HCT116 (cell line): Measurements from ENCODE around the gene YTHDF1. TPM values are rescaled to one million over a fixed set of nuclear protein-coding genes. Genes with fewer than 3 reads are reported as not detected.

Experiments used
- ATAC-seq: fragments of 200-7000 bp; cut with Tn5 transposase; 2 replicates; pipeline ENCODE4 v1.9.1; 2020; ENCODE audit warnings: mild to moderate bottlenecking, moderate library complexity
- BruUV-seq: library from RNA; stranded (reverse); fragments of 400-500 nt; replicated peaks from 2 replicates; lab custom pipeline; 2021; lab: Mats Ljungman, UMichigan
- CTCF ChIA-PET: fragments of 300-600 bp; sonication (Branson Sonifier 250); formaldehyde crosslinking; loops from one replicate; lab custom pipeline; 2021; ENCODE audit warnings: antibody characterized with exemption; lab: Charles Lee
- POLR2A ChIA-PET: fragments of 300-600, 350-600 bp; sonication (Branson Sonifier 250); formaldehyde crosslinking; loops from one replicate; lab custom pipeline; 2021; ENCODE audit warnings: antibody characterized with exemption; lab: Charles Lee
- RAD21 ChIA-PET, 2 experiments: fragments of 300-600 bp; sonication (Branson Sonifier 250); formaldehyde crosslinking; loops; one replicate each; lab custom pipeline; 2023; ENCODE audit warnings: low total read pairs in 2 of 2; ENCODE audit not compliant: uncharacterized antibody in 2 of 2, unreplicated experiment in 2 of 2, low non-redundant PET in 1 of 2; lab: Charles Lee
- DNase-seq: peaks from one replicate; pipeline ENCODE4 v3.0.0-alpha.2; 2010; ENCODE audit warnings: low read depth, low spot score
- H2AFZ ChIP-seq: fragments of 200-600 bp; shearing (Covaris generic), sonication (generic); 2 replicates; pipeline ENCODE4 v1.6.1; 2017; ENCODE audit warnings: low read depth, mixed run types, mixed read lengths, antibody characterized with exemption, low read length; ENCODE audit not compliant: poor library complexity, severe bottlenecking
- H3K27ac ChIP-seq: 2 replicates; pipeline ENCODE4 v1.5.1; 2012; ENCODE audit warnings: low read depth, low read length
- H3K27me3 ChIP-seq: fragments of 200-600 bp; sonication (generic); 2 replicates; pipeline ENCODE4 v1.6.1; 2016; ENCODE audit warnings: mixed run types, low read length, mixed read lengths; ENCODE audit not compliant: insufficient read depth
- H3K36me3 ChIP-seq, 2 experiments: fragments of 200-500 bp in 1 of 2; fragments of 200-600 bp in 1 of 2; sonication (Bioruptor generic) in 1 of 2; sonication (generic) in 1 of 2; 2 replicates each; pipeline versions ENCODE4 v1.5.1 to v1.6.1; 2014 to 2016; ENCODE audit warnings: low read length in 2 of 2, inconsistent platforms in 1 of 2, mixed read lengths in 1 of 2, mixed run types in 1 of 2; ENCODE audit not compliant: insufficient read depth in 2 of 2, control insufficient read depth in 1 of 2
- H3K4me1 ChIP-seq, 2 experiments: fragments of 200-600 bp in 1 of 2; sonication (generic) in 1 of 2; 2 replicates each; pipeline versions ENCODE4 v1.5.1 to v1.6.1; 2012 to 2017; ENCODE audit warnings: low read length in 2 of 2, inconsistent platforms in 1 of 2, mild to moderate bottlenecking in 1 of 2, mixed read lengths in 1 of 2, mixed run types in 1 of 2, moderate library complexity in 1 of 2; ENCODE audit not compliant: insufficient read depth in 2 of 2, control insufficient read depth in 1 of 2
- H3K4me2 ChIP-seq: fragments of 200-600 bp; sonication (generic); 2 replicates; pipeline ENCODE4 v1.6.1; 2017; ENCODE audit warnings: mixed run types, low read length, mixed read lengths
- H3K4me3 ChIP-seq, 2 experiments: fragments of 200-600 bp in 1 of 2; sonication (generic) in 1 of 2; replicated peaks in 1 of 2; 2 replicates each; pipeline ENCODE4 v1.5.1; 2011 to 2016; ENCODE audit warnings: low read length in 2 of 2, control low read depth in 1 of 2, low read depth in 1 of 2, mild to moderate bottlenecking in 1 of 2, mixed read lengths in 1 of 2, mixed run types in 1 of 2
- H3K79me2 ChIP-seq: fragments of 200-600 bp; sonication (generic); 2 replicates; pipeline ENCODE4 v1.6.1; 2017; ENCODE audit warnings: mild to moderate bottlenecking, mixed run types, low read length, moderate library complexity, mixed read lengths; ENCODE audit not compliant: insufficient read depth
- H3K9ac ChIP-seq: fragments of 200-600 bp; sonication (generic); 2 replicates; pipeline ENCODE4 v1.6.1; 2016; ENCODE audit warnings: low read length, mixed read lengths
- H3K9me2 ChIP-seq: fragments of 200-600 bp; sonication (generic), shearing (Covaris generic); 2 replicates; pipeline ENCODE4 v1.6.1; 2017; ENCODE audit warnings: mixed run types, mild to moderate bottlenecking, moderate library complexity; ENCODE audit not compliant: insufficient read depth
- H3K9me3 ChIP-seq, 2 experiments: fragments of 200-500 bp in 1 of 2; fragments of 200-600 bp in 1 of 2; sonication (Bioruptor generic) in 1 of 2; sonication (generic) in 1 of 2; 2 replicates each; pipeline ENCODE4 v1.6.1; 2014 to 2017; ENCODE audit warnings: low read length in 2 of 2, mixed read lengths in 2 of 2, inconsistent platforms in 1 of 2, low read depth in 1 of 2, mild to moderate bottlenecking in 1 of 2, mixed run types in 1 of 2, moderate library complexity in 1 of 2; ENCODE audit not compliant: control insufficient read depth in 1 of 2, insufficient read depth in 1 of 2
- H4K20me1 ChIP-seq: fragments of 200-600 bp; sonication (generic), shearing (Covaris generic); 2 replicates; pipeline ENCODE4 v1.6.1; 2017; ENCODE audit warnings: mixed run types, mild to moderate bottlenecking, moderate library complexity; ENCODE audit not compliant: insufficient read depth
- RAD21 ChIP-seq: IDR thresholded peaks from 2 replicates; pipeline ENCODE4 v1.6.1; 2012; ENCODE audit warnings: low read depth, mild to moderate bottlenecking
- SIN3A ChIP-seq: IDR thresholded peaks from 2 replicates; pipeline ENCODE4 v1.6.1; 2012; ENCODE audit warnings: low read depth
- SP1 ChIP-seq: IDR thresholded peaks from 2 replicates; pipeline ENCODE4 v1.6.1; 2012; ENCODE audit warnings: low read depth
- ZNF274 ChIP-seq: fragments of 200-500 bp; sonication (Bioruptor generic); IDR thresholded peaks from 2 replicates; pipeline ENCODE4 v1.6.1; 2014; ENCODE audit warnings: mild to moderate bottlenecking, low read depth, low read length, inconsistent platforms
- intact Hi-C: fragments of 100-400 bp; cut with micrococcal nuclease; formaldehyde crosslinking; loops from 2 replicates; pipeline ENCODE4 v1.10.0; 2022
- total RNA-seq: library from RNA; stranded (reverse); gene quantifications from one replicate; pipeline ENCODE4 v1.2.1, GENCODE V29; 2021; ENCODE audit not compliant: unreplicated experiment
- TF ChIP-seq, protein P1 (sequence below): IDR thresholded peaks from 2 replicates; pipeline ENCODE4 v1.6.1; 2012
- TF ChIP-seq, protein P2 (sequence below): IDR thresholded peaks from 2 replicates; pipeline ENCODE4 v1.6.1; 2012
- TF ChIP-seq, protein P3 (sequence below), 3 experiments: fragments of 200-600 bp in 1 of 3; sonication (generic) in 1 of 3; IDR thresholded peaks in 2 of 3; conservative IDR thresholded peaks in 1 of 3; 2 replicates each; pipeline ENCODE4 v1.5.1; 2012 to 2017; ENCODE audit warnings: low read depth in 2 of 3, low read length in 2 of 3, antibody characterized with exemption in 1 of 3, borderline replicate concordance in 1 of 3, control low read depth in 1 of 3, mild to moderate bottlenecking in 1 of 3, mixed read lengths in 1 of 3, mixed run types in 1 of 3, moderate library complexity in 1 of 3; ENCODE audit not compliant: insufficient read depth in 1 of 3

The YTHDF1 gene
- total RNA-seq, 1 experiment from 2014 or later = 42.8 TPM

- TF ChIP-seq, protein P1, sequence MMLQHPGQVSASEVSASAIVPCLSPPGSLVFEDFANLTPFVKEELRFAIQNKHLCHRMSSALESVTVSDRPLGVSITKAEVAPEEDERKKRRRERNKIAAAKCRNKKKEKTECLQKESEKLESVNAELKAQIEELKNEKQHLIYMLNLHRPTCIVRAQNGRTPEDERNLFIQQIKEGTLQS = no peak
- TF ChIP-seq ZNF274 (no peak), SIN3A (no peak), SP1 (no peak)
Measured at GRCh38 chr20:63179687-63180568, 36.0 kb downstream of the YTHDF1 start (continued).

DNA sequence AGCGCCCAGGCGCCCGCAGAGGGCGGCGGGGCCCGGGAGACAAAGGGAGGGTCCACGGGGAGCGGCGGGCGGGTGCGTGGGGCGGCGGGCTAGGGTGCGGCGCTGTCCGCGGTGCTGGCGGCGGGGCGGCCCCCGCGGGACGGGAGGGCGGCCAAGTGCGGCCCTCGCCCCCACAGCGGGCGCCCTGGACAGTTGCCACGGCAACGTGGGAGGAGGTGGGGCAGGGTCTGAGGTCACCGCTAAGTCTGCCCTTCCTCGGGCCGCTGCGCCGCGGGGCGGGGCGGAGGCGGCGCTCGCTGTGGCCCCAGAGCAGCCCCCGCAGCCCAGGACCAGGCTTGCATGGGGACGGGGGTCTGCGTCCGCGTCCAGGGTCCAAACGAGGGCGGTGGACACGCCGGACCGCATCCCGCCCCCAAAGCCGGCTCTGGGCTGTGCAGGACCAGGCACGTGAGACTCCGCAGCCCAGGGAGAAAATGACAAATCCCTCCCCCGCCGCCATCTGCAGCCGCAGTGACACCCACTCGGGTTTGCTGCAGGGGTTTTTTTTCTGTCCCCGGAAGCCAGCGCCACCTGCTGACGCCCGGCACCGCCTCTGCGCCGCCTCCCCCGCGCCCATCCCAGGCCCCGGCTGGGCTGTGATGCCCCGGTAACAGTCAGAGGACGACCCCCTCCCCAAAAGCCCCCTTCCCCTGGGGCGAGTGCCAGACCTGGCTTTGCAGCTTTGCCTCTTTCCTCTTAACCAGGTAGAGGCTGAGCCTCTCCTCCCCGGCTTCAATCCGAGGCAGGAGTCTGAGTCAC, 36.8 kb downstream of the YTHDF1 start:
- Histone ChIP-seq H3K27me3 (no peaks in the 10 kb centered on the region), H4K20me1 (no peaks in the 10 kb centered on the region), H3K9ac (no peak overlapping the region), H3K4me1 (peaks cover 2 to 10% of the 10 kb centered on the region in 2 experiments; a peak in 3 of 4 replicates), H3K9me2 (no peaks in the 10 kb centered on the region), H3K36me3 (no peaks in the 10 kb centered on the region), H3K4me2 (peak overlapping the region; percentile 68), H3K9me3 (no peaks in the 10 kb centered on the region), H2AFZ (no peak overlapping the region), H3K27ac (no peak overlapping the region; the same call in 1 of the 2 replicates), H3K79me2 (no peaks in the 10 kb centered on the region), H3K4me3 (peak overlapping the region in 1 of 2 experiments; percentile 13; a peak in 3 of 4 replicates)
- peak; percentile 70 for TF ChIP-seq RAD21
- TF ChIP-seq, protein P2, sequence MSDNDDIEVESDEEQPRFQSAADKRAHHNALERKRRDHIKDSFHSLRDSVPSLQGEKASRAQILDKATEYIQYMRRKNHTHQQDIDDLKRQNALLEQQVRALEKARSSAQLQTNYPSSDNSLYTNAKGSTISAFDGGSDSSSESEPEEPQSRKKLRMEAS = no peak
- TF ChIP-seq, protein P3, sequence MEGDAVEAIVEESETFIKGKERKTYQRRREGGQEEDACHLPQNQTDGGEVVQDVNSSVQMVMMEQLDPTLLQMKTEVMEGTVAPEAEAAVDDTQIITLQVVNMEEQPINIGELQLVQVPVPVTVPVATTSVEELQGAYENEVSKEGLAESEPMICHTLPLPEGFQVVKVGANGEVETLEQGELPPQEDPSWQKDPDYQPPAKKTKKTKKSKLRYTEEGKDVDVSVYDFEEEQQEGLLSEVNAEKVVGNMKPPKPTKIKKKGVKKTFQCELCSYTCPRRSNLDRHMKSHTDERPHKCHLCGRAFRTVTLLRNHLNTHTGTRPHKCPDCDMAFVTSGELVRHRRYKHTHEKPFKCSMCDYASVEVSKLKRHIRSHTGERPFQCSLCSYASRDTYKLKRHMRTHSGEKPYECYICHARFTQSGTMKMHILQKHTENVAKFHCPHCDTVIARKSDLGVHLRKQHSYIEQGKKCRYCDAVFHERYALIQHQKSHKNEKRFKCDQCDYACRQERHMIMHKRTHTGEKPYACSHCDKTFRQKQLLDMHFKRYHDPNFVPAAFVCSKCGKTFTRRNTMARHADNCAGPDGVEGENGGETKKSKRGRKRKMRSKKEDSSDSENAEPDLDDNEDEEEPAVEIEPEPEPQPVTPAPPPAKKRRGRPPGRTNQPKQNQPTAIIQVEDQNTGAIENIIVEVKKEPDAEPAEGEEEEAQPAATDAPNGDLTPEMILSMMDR (IDR thresholded peaks at IDR 0.05 in 2 of 3, conservative IDR thresholded peaks at IDR 0.05 in 1 of 3; ENCODE audit: borderline replicate concordance in 1 of 3, insufficient read depth in 1 of 3, low read depth in 2 of 3, low read length in 2 of 3) = peak; percentile 51 to 68 (median 62); a peak in 5 of 6 replicates
- ChIA-PET POLR2A (no interaction called here), CTCF (interaction anchor here (0.9 to 2.5 kb wide), 5 partner anchors 12 to 207 kb away, joined by 3 to 11 read pairs (median 4); no protein-coding TSS in a partner anchor), RAD21 (no interaction called here)
- BruUV-seq = no TSS peak
- intact Hi-C loops = loop anchor here (2.0 kb wide), 1 partner anchor 122 kb away; no protein-coding TSS in a partner anchor
- DNase-seq (peak; percentile 18), ATAC-seq (peak; percentile 81)
